ENCODE results near the gene PPDPF.

The PPDPF gene

DNA sequence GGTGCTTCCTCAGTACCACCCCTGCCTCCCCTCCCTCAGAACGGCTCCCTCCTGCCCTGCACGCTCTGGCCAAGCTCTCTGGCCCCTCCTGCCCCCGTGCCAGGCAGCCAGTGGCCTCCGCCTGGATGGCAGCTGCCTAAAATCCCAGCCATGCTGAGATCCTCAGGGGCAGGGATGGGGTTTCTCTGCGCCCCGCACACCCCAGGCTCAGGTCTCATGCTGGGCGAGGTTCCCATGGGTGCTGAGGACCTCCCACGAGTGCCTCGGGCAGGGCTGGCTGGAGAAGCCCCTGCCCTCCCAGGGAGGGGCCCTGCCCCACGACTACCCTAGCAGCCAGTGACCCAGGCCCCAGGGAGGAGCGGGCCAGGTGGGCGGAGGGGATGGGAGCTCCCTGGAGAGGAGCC, 13.9 kb downstream of the PPDPF start:
- no peak overlapping the region for H3K4me3 ChIP-seq (ENCODE audit: low read length)
- no peaks in the 10 kb centered on the region for H3K36me3 ChIP-seq (ENCODE audit: control insufficient read depth, low read length)
- no peaks in the 10 kb centered on the region for H3K27me3 ChIP-seq (ENCODE audit: control insufficient read depth, low read length)

GRCh38 chr20:63534831-63535651, 14.5 kb downstream of the PPDPF start:
- no peak overlapping the region for H3K4me2 ChIP-seq (ENCODE audit: low read length)
- H3K4me3 ChIP-seq (ENCODE audit: low read length) = no peak overlapping the region
- H3K27me3 ChIP-seq (ENCODE audit: control insufficient read depth, low read length) = no peaks in the 10 kb centered on the region
- no peaks in the 10 kb centered on the region for H3K9me2 ChIP-seq (replicated peaks; ENCODE audit: control insufficient read depth, low read length)
- no peaks in the 10 kb centered on the region for H3K9me3 ChIP-seq (ENCODE audit: control insufficient read depth, insufficient read depth, low read length)
- no peaks in the 10 kb centered on the region for H3K79me2 ChIP-seq (ENCODE audit: control insufficient read depth, low read length)
- no peaks in the 10 kb centered on the region for H4K20me1 ChIP-seq (ENCODE audit: control insufficient read depth, insufficient read depth, low read depth, low read length)
- peaks cover 25% of the 10 kb centered on the region for H3K4me1 ChIP-seq (ENCODE audit: control insufficient read depth, low read length)
- no peak overlapping the region for H3K27ac ChIP-seq (ENCODE audit: low read depth, low read length)
- no peaks in the 10 kb centered on the region for H3F3A ChIP-seq (ENCODE audit: control insufficient read depth, insufficient read depth)
- TF ChIP-seq EZH2phosphoT487 (IDR thresholded peaks at IDR 0.05; ENCODE audit: borderline replicate concordance, low read length) = no peak
- TF ChIP-seq, protein P1, sequence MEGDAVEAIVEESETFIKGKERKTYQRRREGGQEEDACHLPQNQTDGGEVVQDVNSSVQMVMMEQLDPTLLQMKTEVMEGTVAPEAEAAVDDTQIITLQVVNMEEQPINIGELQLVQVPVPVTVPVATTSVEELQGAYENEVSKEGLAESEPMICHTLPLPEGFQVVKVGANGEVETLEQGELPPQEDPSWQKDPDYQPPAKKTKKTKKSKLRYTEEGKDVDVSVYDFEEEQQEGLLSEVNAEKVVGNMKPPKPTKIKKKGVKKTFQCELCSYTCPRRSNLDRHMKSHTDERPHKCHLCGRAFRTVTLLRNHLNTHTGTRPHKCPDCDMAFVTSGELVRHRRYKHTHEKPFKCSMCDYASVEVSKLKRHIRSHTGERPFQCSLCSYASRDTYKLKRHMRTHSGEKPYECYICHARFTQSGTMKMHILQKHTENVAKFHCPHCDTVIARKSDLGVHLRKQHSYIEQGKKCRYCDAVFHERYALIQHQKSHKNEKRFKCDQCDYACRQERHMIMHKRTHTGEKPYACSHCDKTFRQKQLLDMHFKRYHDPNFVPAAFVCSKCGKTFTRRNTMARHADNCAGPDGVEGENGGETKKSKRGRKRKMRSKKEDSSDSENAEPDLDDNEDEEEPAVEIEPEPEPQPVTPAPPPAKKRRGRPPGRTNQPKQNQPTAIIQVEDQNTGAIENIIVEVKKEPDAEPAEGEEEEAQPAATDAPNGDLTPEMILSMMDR (IDR thresholded peaks at IDR 0.05; ENCODE audit: low read depth, low read length, poor library complexity, severe bottlenecking) = no peak
- no peaks in the 10 kb centered on the region for H3K36me3 ChIP-seq (ENCODE audit: control insufficient read depth, low read length)

More for the DNA sequence above, 13.9 kb downstream of the PPDPF start:
- TF ChIP-seq, protein P1 (IDR thresholded peaks at IDR 0.05; ENCODE audit: low read depth, low read length, poor library complexity, severe bottlenecking) = no peak
- TF ChIP-seq EZH2phosphoT487 (IDR thresholded peaks at IDR 0.05; ENCODE audit: borderline replicate concordance, low read length) = no peak
- Histone ChIP-seq H3K4me2 (ENCODE audit: low read length) (no peak overlapping the region), H3K79me2 (ENCODE audit: control insufficient read depth, low read length) (no peaks in the 10 kb centered on the region), H3K9me2 (replicated peaks; ENCODE audit: control insufficient read depth, low read length) (no peaks in the 10 kb centered on the region), H3K27ac (ENCODE audit: low read depth, low read length) (no peak overlapping the region), H3K9me3 (ENCODE audit: control insufficient read depth, insufficient read depth, low read length) (no peaks in the 10 kb centered on the region), H3F3A (ENCODE audit: control insufficient read depth, insufficient read depth) (no peaks in the 10 kb centered on the region), H4K20me1 (ENCODE audit: control insufficient read depth, insufficient read depth, low read depth, low read length) (no peaks in the 10 kb centered on the region), H3K4me1 (ENCODE audit: control insufficient read depth, low read length) (peaks cover 25% of the 10 kb centered on the region)

DNA sequence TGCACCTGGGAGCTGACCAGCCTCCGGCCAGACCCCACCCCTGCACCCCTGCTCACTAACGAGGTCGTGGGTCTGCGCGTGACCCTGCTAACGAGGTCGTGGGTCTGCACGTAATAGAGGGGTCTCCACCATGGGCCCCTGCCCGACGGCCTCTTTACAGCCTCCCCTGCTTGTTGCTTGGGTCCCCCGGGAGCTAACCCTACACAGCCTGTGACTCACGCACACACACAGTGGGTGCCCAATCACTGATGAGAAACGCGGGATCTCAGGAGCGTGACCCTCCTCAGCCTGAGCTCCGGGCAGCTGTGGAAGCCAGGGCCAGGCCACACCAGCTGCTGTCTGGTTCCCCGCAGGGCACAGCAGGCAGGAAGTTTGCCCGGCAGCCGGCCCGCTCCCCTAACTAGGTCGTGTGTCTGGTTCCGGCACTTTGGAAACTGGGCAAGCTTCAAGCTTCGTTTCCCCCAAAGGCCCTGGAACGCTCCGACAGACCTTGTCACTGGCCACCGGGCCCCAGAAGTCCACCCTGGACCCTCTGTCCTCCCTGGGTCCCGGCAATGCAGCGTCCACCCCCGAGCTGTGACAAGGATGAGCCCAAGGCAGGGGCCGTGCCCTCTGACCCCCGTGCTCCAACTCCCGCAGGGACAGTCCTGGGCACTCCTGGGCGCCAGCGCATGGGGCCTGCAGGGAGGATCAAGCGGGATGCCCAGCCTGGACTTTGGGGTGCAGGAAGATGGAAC, 15.8 kb downstream of the PPDPF start:
- Histone ChIP-seq H3K4me1 (ENCODE audit: control insufficient read depth, low read length) (peaks cover 25% of the 10 kb centered on the region), H3K4me3 (ENCODE audit: low read length) (no peak overlapping the region), H3K27ac (ENCODE audit: low read depth, low read length) (no peak overlapping the region), H3K9me3 (ENCODE audit: control insufficient read depth, insufficient read depth, low read length) (no peaks in the 10 kb centered on the region), H3K36me3 (ENCODE audit: control insufficient read depth, low read length) (no peaks in the 10 kb centered on the region), H3F3A (ENCODE audit: control insufficient read depth, insufficient read depth) (no peaks in the 10 kb centered on the region), H3K79me2 (ENCODE audit: control insufficient read depth, low read length) (no peaks in the 10 kb centered on the region), H3K9me2 (replicated peaks; ENCODE audit: control insufficient read depth, low read length) (no peaks in the 10 kb centered on the region), H3K27me3 (ENCODE audit: control insufficient read depth, low read length) (no peaks in the 10 kb centered on the region), H3K4me2 (ENCODE audit: low read length) (peak overlapping the region; percentile 95), H4K20me1 (ENCODE audit: control insufficient read depth, insufficient read depth, low read depth, low read length) (no peaks in the 10 kb centered on the region)
- TF ChIP-seq, protein P1 (IDR thresholded peaks at IDR 0.05; ENCODE audit: low read depth, low read length, poor library complexity, severe bottlenecking) = no peak
- TF ChIP-seq EZH2phosphoT487 (IDR thresholded peaks at IDR 0.05; ENCODE audit: borderline replicate concordance, low read length) = no peak

Measured in DOHH2 (cell line).